Renal cortical epithelial cell (primary cell): Measurements from ENCODE around the gene CDK2AP2. TPM values are rescaled to one million over a fixed set of nuclear protein-coding genes. Genes with fewer than 3 reads are reported as not detected.
"Not testable (repeated sequence)": the region's sequence is repeated elsewhere in the genome, so short reads cannot be mapped to it uniquely, and the experiment has no call there.

Experiments used
- DNase-seq: peaks from one replicate; pipeline ENCODE4 v3.0.0-alpha.2; 2011; ENCODE audit warnings: low read depth
- total RNA-seq: library from RNA; depleted of rRNA; stranded (reverse); fragments of >200 nt; gene quantifications from 2 replicates; pipeline ENCODE4 v1.2.3, GENCODE V29; 2014

Gene CDK2AP2
- total RNA-seq, 1 donor from 2014 or later = 90.4 TPM

- no peak for DNase-seq
Observed at GRCh38 chr11:67466367-67466766, 41.6 kb downstream of the CDK2AP2 start.

- DNase-seq = not testable (repeated sequence)
Observed at GRCh38 chr11:67465530-67465929, 42.4 kb downstream of the CDK2AP2 start.

DNA sequence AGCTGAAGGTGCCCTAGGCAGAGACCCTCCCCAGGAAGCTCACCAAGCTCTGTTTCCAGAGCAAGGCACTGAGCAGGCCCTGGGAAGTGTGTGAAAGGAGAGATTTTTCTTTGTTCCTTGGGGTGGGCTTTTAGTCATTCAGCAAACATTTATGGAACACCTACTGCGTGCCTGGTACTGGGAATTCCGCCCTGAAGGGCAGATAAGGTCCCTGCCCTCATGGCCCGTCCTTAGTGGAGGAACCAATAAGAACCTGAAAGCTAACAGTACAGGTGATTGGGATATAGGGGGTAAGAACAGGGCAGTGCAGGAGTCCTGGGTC lies 42.8 kb downstream of the CDK2AP2 start:
- peak; percentile 11 for DNase-seq

DNA sequence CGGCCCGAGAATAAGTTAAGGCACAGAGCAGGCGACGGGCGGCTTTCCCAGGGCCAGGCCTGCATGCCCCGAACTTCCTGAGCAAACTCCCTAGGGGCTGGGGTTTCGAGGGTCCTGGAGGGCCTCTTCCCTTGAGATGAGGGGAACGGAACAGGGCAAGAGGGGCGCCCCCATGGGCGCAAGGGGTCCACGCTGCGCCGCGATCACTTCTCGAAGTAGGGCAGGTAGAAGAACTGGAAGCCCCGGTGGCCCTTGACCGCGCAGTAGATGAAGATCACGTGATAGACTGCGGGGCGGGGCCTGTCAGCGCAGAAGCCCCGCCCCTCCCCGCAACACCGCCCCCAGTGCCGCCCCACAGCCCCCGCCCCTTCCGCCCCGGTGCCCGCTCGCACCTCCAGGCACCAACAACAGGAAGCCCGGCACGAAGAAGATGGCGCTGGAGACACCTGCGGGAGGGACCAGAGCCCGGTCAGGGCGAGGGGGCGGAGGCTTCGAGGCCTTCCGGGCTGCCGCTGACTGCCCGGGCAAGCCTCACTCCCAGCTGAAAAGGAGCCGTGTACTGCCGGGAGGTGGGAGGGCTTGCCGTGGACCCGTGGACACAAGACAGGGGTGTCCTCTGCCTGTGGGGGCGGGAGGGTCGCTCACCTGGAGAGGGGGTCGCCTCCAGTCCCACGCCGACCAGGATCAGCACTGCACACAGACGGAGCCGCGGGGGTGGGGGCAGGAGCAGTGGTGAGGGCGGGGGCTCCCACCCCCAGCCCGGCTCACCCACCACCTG lies 43.4 kb downstream of the CDK2AP2 start:
- peak; percentile 66 for DNase-seq

GRCh38 chr11:67463680-67464410 lies 44.1 kb downstream of the CDK2AP2 start:
- peak; percentile 63 for DNase-seq

DNA sequence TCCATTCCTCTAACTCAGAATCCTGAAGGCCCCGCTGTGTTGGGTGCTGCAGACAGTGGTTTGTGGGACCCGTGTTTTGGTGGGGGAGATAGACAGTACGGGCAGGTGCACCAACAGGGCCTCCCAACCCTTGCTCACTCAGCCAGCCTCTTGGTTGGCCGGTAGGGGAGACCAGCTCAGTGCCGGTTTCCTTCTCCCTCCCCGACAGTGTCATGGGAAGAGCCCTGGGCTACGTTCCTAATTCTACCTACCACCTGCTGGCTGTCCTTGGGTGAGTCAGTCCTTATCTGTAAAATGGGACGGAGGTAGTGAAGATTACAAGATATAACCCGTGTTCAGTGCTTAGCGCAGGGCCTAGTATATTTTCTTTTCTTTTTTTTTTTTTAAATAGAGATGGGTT lies 44.8 kb downstream of the CDK2AP2 start:
- no peak for DNase-seq

DNA sequence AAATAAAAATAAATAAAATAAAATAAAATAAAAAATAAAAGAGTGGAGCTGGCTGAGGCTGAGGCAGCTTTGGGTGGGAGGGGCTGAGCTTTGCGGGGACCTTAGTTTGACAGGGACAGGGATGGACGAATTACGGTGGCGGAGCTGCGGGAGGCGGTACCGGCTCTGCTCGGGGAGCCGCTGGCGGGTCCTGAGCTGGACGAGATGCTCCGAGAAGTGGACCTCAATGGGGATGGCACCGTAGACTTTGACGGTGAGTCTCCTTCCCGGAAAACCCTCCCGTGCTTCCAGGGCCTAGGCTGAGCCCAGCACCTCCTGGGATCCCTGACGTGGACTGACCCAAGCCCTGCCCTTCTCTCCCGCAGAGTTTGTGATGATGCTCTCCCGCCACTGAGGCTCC lies 49.7 kb downstream of the CDK2AP2 start:
- no peak for DNase-seq

DNA sequence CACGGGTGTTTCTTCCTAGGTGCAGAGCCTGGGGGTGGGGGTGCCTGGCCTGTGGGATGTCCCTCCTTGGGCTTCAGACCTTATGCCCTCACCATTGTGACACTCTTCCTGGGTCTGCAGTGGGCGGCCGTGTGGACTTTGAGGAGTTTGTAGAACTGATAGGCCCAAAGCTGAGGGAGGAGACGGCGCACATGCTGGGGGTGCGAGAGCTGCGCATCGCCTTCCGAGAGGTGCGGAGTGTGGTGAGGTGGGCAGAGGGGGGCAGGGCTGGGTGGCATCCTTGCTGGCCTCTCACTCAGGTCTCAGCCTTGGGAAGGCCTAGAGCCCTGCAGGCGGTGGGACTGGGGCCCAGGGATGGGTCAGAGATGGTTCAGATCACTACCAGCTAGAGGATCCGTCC lies 50.5 kb downstream of the CDK2AP2 start:
- no peak for DNase-seq

Other genes with a start within 250 kb of the CDK2AP2 start
- gene GRK2, start 241.7 kb downstream of the CDK2AP2 start, total RNA-seq = 32.3 and 71.8 TPM in 2 replicates
- gene ANKRD13D, start 218.9 kb downstream of the CDK2AP2 start, total RNA-seq = 29.0 and 38.9 TPM in 2 replicates
- gene SSH3, start 204.6 kb downstream of the CDK2AP2 start, total RNA-seq = 44.1 and 70.2 TPM in 2 replicates
- 43.9 and 61.6 TPM in 2 replicates for gene POLD4, start 154.6 kb downstream of the CDK2AP2 start, total RNA-seq
- 13.9 and 22.7 TPM in 2 replicates for gene CLCF1, start 134.6 kb downstream of the CDK2AP2 start, total RNA-seq
- gene RAD9A, start 116.2 kb downstream of the CDK2AP2 start, total RNA-seq = 5.9 and 8.9 TPM in 2 replicates
- 171 and 306 TPM in 2 replicates for gene PPP1CA, start 106.3 kb downstream of the CDK2AP2 start, total RNA-seq
- gene TBC1D10C, start 104.1 kb downstream of the CDK2AP2 start, total RNA-seq = not detected in 2 replicates
- 0.20 TPM in 1 of 2 replicates, not detected in the other for gene CARNS1, start 92.5 kb downstream of the CDK2AP2 start, total RNA-seq
- gene RPS6KB2, start 79.7 kb downstream of the CDK2AP2 start, total RNA-seq = 25.5 and 51.7 TPM in 2 replicates
- gene PTPRCAP, start 70.5 kb downstream of the CDK2AP2 start, total RNA-seq = 0.17 and 0.85 TPM in 2 replicates
- 115 and 197 TPM in 2 replicates for gene CORO1B, start 64.7 kb downstream of the CDK2AP2 start, total RNA-seq
- gene GPR152, start 55.4 kb downstream of the CDK2AP2 start, total RNA-seq = not detected in 2 replicates
- gene CABP4, start 52.8 kb downstream of the CDK2AP2 start, total RNA-seq = not detected in 2 replicates
- 32.5 and 65.7 TPM in 2 replicates for gene TMEM134, start 38.9 kb downstream of the CDK2AP2 start, total RNA-seq
- 53.2 and 56.8 TPM in 2 replicates for gene AIP, start 25.1 kb downstream of the CDK2AP2 start, total RNA-seq
- gene PITPNM1, start 2.8 kb downstream of the CDK2AP2 start, total RNA-seq = 46.9 and 151 TPM in 2 replicates
- gene CABP2, start 15.3 kb upstream of the CDK2AP2 start, total RNA-seq = not detected in 2 replicates
- gene GSTP1, start 75.7 kb upstream of the CDK2AP2 start, total RNA-seq = 1,794 and 3,608 TPM in 2 replicates
- 184 and 192 TPM in 2 replicates for gene NDUFV1, start 98.8 kb upstream of the CDK2AP2 start, total RNA-seq
- gene NUDT8, start 121.8 kb upstream of the CDK2AP2 start, total RNA-seq = 3.9 and 8.2 TPM in 2 replicates
- gene TBX10, start 131.6 kb upstream of the CDK2AP2 start, total RNA-seq = not detected in 2 replicates
- 0.10 and 0.17 TPM in 2 replicates for gene ACY3, start 142.6 kb upstream of the CDK2AP2 start, total RNA-seq
- gene ALDH3B2, start 166.5 kb upstream of the CDK2AP2 start, total RNA-seq = 0.20 TPM in 1 of 2 replicates, not detected in the other